HT1080 (cell line): ENCODE measurements around the gene HOXB7. TPM values are rescaled to one million over a fixed set of nuclear protein-coding genes. Genes with fewer than 3 reads are reported as not detected.
A peak's percentile ranks its signal among the peaks of the same experiment; 100 is the strongest.

Experiments
- DNase-seq: peaks from one replicate; pipeline ENCODE4 v3.0.0-alpha.2; 2015; ENCODE audit warnings: low read depth
- total RNA-seq: library from RNA; depleted of rRNA; stranded (reverse); fragments of >200 nt; shearing (Covaris generic); gene quantifications from 2 replicates; pipeline ENCODE4 v1.2.3, GENCODE V29; 2014

HOXB7 gene
- total RNA-seq, 1 experiment from 2014 or later: 17.8 TPM

DNA sequence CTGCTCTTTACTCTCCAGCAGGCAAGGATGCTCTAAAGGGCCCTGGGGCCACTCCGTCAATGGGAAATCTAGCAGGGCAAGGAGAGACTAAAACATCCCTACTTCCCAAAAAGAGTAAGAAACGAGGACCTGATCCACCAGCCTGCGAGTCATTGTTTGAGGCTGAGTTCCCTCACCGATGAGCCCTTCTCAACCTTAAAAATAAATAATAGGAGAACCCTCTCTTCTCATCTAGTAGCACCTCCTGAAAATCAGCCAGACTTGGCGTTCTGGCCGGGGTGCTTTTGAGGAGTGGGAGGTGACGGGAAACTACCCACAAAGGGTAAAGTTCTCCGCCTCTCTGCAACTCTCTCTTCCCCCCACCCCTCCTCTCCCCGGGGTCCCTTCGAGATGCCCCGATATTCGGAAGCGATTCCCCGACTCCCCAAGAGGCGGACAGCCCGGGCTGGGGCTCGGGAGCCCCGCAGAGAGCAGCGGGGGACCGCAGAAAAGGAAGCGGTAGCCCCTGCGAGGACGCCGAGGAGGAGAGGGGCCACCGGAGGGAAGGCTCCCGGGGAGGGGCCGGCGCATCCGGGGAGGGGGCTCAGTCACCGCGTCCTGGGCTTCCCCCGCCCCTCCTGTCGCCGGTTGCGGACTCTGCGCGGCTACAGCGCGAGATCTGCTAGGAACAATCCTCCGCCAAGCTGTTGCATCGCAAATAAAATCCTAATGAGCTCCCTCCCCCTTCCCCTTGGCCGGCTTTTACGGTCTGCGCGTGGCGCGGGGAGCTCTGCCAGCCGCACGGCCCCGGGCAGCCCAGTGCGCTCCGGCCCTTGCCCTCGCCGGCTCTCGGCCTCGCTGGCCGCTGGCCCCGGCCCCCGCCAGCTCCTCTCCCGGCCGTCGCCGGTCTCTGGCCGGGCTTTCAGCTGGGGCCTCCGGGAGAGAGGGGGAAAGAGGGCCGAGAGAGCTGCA is 14.0 kb upstream of the HOXB7 start:
- peak; percentile 51 for DNase-seq

DNA sequence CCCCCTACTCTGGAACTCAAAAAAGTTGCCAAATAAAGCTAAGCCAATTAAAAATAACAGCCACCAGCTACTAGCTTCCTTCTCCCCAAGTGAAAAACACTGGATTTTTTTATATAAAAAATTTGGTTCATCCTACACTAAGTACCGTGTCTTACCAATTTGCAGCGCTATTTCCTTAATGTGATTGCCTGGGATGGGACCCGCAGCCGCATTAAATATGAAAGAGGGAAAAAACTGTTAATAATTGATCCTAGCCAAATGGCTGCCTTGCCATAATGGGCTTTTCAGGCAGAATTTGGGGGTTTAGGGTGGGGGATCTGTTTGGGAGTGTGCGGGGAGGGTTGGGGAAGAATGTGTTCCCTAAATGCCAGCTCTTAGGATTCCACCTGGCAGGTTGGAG is 13.3 kb upstream of the HOXB7 start:
- DNase-seq: no peak

DNA sequence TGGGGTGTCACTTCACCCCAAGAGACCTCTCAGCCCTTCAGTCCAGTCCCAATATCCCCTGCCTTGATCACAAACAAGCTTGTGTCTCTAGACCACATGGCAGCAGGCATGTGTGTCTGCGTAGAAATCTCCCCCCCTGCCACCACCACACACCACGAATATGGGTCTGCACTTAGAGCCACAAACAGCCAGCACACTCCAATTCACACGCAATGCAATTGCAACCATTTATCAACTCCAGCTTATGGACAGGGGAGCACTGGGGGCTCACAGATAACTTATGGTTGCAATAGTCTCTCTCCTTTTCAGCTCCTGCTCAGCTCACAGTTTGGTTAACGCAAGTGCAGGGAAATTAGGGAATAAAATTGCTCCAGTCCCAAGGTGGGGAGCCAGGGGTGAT is 12.8 kb upstream of the HOXB7 start:
- DNase-seq: no peak

DNA sequence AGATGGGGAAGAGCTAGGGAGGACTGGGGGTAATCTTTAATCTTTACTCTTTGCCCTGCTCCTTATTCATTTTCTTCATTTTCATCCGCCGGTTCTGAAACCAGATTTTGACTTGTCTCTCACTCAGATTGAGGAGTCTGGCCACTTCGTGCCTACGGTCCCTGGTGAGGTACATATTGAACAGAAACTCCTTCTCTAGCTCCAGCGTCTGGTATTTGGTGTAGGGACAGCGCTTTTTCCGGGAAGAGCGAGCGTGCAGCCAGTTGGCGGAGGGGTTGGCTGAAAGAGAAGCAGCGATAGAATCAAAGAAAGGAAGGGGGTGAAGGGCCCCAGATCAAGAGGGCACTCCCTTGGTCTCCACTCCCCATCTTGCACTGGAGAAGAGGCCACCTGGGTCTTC is 12.0 kb upstream of the HOXB7 start:
- no peak for DNase-seq

DNA sequence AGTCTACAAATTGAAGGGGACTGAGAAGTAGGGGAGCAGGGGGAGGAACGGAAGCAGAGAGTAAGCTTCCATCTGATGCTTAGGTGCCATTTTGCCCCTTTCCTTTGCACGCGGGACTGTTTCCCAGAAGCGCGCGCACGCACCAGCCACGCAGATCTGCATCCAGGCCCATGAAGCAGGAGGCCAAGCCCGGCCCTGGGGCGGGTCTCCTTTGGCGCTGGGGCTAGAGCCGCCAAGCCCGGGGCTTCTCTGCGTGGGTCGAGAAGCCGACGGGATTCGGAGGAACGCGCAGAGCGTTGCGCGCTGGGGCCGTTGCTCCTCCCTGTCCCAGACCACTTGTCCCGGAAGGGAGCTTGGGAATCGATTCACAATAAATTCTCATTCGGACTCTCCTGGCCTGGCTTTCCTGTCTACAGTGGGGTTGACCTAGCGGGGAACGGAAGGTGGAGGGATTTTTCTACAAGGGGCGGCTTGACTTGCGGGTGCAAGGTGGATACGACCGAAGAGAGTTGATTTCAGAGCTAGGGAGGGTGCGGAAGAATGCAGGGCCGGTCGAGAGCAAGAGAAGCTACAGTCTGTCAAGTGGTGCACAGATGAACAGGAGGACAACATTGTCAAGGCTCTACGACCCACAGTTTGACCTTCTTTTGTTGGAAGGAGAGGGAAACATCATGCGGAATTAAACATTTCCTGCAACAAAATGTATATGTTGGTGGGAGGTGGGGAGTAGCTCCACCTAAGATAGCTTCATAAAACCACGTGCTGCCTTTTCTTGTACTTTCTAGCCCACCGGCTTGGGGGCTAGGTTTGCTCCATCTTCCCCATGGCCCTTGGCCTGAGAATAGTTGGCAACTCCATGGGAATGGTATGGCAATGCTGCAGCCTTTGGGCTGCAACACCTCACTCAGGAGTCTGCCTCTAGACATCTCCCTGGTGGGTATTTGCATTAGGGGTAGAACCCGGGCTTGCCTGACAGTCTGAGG is 10.9 kb upstream of the HOXB7 start:
- no peak for DNase-seq

DNA sequence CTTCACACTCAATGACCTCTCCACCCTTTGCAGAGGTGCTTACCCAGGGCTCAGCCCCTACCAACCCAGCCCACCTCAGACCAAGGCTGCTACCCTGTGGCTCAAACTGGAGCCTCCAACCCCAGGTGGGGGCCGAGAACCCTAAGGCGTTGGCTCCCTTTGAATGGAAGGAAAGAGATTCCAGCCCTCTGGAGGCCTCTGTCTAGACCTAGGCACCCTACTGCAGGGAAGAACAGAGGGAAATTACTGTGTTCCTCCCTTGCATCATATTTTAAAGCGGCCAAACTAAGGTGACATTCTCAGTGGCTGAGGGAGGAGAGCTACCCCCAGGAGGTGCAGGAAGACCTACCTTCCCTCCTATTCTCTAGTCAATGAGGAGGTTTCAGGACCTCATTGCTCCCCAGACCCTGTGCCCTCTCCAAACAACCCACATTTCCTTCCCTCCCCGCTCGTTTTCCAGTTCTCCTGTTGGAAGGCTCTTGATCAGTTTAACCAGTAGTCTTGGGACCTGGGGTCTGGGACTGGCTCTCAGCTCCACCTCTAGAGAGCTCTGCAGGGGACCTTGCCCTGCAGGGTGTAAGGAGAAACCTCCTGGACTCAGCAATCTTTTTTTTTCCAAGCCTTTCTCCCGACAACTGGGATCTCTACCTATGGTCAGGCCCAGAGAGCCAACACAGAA is 9.8 kb upstream of the HOXB7 start:
- no peak for DNase-seq

DNA sequence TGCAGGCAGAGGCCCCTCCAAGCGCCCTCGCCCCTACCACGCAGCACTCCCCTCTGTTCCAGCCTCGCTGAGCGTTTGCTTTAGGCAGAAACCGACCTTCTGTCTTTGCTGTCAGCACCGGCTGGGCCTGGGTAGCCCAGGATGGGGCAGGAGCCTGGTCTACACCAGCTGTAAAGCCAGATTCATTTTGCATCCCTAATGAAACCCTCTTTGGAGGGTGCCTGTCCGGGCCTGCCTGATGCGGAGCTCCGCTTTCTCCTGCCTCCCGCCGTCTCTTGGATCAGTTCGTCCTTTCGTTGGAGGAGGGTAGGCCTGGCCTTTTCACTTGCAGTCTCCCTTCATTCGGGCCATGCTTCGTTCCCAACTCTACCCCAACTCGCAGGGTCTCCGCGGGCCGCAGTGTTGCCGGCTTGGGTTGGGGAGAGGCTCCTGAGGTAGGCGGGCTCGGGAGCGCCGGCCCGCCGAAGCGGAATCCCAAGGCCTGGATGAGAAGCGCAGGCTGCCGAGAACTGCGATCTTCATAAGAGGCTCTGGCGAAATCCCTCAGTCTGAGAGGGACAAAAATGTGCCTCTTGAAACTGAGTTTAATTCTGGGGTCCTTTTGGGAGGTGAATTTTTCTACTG is 9.1 kb upstream of the HOXB7 start:
- DNase-seq: no peak

DNA sequence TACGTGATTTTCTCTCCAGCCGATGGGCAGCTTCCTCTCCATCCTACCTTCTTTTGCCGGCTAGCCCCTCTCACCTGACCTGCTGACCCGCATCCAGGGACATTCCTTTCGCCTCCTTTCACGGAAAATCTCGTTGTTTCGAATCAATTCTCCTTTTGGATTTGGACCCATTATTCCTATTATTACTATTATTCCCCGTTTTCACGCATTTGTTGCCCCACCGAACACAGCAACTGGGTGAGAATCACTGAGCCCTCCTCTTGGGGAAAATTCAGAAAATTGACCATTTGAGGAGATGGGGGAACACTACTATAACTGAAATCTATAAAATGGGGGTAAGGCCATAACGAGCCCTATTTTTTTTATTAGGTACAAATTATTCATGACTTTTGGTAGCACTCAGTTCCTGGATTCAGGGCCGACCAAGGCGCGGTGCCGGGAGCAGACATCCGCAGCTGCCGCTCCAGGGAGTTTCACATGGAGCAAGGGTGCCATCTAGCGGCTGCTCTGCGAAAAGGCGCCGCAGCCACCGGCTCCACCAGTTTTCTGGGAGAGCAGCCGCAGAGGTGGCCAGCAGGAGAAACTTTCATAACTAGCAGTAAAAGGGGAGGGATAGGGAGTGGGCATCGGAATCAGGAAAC is 7.6 kb upstream of the HOXB7 start:
- DNase-seq: peak; percentile 87

DNA sequence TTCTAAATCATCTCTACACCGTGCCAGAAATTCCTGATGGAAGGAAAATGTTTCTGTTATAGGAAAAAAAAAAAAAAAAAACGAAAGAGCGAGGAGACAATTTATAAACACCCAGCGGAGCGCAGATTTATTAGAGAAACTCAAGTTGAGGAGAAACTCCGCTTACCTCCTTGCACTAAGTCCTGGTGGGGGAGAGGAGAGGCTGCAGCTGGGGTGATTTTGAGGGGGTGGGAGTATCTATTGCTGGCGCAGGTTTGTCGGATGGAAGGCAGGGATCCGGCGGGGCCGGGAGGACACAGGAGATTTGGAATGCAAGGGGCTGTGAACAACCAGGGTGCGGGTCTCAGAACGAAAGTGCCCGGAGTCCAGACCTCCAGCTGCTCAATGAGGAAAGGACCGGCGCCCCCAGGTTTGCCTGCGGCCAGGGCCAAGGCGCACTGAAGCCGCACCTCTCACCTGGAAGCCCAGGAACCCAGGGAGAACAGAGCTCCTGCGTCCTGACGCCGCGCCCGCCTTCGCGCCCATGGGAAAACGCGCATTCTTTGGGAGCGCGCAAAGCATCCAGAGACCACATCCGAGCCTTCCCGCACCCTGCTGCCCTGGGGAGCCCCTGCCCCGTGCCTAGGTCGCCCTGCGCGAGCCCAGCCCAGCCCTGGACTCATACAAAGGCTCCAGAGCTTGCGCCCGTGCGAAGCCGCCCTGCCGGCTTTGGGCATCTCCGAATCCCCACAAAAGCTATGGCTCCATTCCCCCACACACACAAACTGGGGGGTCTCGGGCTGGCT is 6.8 kb upstream of the HOXB7 start:
- DNase-seq: no peak

DNA sequence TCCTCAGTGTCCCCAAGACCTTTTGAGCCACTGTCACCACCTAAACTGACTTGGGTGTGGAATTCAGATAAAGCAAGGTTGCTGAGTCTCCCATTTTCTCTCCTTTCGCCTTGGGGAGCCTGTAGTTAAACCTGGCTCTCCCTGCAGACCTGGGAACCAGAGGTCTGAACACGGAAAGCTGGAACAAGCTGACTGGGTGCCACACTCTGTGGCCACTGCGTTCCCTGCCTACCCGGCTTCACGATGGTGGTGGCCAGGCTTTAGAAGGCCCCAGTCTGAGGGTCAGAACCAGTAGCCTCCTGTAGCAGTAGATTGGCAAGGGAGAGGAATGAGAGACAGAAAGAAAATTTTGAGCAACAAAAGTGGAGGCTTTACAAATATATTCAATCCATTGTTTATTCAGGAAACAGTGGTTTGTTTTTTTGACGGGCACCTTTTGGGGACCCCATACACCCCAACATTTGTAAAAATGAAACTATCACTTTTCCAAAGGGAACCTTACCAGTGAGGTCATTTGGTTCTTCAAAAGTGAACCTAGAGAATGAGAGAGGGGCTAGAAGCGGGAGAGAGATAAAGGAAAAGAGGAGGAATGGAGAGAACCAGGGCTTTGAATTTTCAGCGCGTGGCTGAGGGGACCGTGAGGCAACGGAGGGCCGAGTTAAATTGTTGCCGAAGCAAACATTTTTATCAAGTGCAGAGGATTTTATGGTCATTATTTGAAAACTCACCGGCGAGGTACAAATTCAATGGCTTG is 6.1 kb upstream of the HOXB7 start:
- no peak for DNase-seq

DNA sequence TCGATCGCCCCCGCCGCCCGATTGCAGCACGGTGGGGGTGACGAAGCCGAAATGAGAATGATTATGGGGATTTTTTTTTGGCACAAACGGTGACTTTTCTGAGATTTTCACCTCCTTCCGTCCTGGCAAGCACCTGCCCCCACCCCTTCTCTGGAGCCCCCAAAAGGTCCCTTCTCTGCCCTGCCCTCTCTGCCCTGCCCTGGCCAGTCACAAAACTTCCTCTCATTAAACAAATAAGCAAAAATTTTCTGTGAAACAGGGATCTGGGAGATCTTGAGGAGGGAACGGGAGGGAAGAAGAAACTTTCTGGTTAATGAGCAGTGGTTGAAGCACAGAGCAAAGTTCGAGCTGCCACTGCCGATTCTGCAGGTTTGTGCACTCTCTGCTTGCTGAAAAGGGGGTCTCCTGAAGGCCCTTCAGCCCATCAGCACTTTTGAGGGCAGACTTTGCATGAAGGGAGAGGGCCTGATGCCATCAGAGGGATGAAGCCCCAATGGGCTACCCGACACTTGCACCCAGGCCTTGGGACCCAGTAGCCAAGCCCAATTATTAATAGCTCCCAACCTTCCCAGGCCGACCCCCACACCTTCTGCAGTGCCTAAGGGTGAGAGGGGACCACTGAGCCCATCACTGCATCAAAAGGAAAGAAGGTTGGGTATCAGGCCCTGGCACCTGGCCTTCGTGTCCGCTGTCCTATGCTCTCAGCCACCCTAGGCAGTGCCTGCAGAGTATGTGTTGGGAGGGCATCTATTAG is 5.3 kb upstream of the HOXB7 start:
- no peak for DNase-seq

DNA sequence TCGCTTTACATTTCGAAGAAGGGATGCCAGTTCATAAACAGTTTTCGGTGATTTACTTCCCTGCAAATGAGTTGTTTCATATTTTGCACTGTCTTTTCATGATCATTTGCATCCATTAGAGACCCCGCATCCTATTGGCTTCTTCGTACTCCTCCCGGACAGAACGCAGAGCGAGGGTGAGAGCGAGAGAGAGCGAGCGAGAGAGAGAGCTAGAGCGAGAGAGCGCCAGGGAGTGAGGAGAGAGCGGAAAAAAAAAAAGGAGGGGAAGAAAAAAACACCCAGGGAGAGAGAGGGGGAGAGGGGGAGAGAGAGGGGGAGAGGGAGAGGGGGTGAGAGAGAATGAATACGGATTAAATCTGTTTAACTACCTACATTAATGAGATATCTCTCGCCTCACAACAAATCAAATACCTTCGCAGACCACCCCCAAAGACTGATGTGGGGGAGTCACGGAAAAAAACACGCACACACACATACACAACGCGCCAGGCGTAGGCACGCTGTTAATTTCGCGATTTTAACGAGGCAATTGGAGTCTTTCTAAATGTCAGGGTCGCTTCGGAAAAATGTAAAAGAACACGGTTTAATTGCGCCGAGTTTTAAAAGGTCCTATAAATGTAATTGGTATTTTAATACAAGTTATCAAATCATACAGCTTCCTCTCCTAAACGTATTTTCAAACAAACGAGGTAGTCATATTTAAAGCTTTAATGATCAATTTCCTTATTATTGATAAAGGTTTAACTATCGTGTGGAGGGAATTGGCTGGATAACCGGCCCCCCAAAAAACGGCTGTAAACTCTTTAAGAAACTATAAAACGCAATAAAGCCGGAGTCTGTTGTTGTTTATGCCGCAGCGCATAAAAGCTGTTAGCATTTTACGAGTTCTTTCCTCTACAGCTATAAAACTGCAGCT is 4.5 kb upstream of the HOXB7 start, which contains the start of gene HOXB8:
HOXB8 (minus strand) TSS at position 246 of the 916 bp plus-strand sequence. CDS start 588 bp downstream, outside the sequence.
- DNase-seq: no peak

DNA sequence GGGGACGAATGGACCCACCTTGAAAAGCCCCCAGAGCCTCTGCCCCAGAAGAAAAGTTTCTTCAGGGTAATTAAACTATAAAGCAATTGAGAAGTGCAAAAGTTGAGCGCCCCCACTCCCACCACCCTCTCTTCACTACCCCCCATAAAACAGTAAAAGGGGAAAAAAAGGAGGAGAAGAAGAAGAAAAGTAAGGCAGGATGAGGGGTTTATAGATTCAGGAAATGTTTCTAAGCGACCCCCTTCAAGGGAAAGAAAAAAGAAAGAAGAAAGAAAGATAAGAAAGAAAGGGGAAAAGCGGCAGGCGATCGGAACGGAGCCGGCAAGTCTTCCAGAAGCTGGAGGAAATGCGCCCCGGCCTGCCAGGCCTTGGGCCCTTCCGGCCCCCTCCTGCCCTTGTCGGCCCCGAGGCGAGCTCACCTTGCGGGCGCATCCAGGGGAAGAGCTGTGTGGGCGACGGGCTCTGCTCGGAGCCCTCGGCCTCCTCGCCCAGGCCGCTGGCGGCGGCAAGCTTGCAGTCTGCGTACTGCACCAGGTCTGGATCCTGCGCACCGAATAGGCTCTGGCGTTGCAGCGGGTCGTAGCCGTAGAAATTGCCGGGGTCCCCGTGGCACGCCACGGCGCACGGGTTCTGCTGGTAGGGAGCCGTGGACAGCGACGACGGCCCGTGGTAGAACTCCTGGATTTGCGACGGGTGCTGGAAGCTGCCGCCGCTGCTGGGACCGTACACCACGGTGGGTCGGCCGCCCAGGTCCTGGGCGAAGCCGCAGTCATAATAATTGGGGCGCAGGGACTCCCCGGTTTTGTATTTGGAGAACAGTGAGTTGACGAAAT is 3.3 kb upstream of the HOXB7 start:
- DNase-seq: no peak

DNA sequence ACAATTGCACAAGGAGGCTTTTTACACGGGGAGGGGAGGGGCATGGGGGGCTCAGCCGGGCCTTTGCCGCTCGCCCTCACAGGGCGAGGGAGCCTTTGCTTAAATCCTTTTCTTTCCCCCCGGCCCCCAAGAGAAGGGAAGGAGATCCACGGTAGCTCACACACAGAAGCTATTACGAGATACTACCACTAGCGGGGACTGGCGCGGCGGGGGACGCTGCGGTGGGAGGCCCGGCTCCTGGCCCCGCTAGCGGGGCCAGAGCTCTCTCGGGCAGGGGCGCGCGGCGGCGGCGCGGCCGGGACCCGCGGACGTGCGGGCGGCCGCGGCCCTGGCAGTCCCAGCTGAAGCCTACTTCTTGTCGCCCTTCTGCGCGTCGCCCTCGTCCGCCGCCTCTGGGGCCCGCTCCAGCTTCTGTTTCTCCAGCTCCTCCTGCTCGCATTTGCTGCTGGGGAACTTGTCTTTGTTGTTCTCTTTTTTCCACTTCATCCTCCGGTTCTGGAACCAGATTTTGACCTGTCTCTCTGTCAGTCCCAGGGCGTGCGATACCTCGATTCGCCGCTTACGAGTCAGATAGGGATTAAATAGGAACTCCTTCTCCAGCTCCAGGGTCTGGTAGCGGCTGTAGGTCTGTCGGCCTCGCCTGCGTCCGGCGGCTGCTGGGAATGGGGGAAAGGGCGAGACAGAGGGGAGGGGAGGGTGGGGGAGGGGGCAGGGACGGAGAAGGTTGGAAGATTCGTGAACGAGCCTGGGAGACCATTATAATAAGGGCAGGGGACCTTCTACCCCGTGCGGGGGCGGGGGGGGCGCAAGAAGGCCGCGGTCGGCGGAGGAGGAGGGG is 2.3 kb upstream of the HOXB7 start:
- no peak for DNase-seq

DNA sequence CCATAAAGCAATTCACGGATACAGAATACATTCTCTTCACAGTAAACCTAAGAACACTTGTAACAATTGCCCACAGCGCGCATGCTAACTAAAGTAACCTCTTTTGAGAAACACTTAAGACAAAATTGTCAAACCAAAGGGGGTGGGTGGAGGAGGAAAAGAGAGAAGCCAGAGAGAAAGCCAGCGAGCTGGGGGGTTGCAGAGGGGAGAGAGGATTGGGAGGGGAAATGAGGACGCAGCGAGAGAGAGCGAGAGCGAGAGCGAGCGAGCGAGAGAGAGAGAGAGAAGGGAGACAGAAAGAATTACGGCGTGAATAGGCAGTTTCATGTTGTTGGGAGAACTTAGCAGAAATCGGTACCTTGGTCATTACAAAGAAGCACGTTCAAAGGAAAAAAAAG is 1.6 kb upstream of the HOXB7 start:
- no peak for DNase-seq
